Dermis blood vessel endothelial cell (primary cell): Measurements from ENCODE around the gene PRODH2. TPM values are rescaled to one million over a fixed set of nuclear protein-coding genes. Genes with fewer than 3 reads are reported as not detected.
A peak's percentile ranks its signal among the peaks of the same experiment; 100 is the strongest.
"Not testable (repeated sequence)": the region's sequence is repeated elsewhere in the genome, so short reads cannot be mapped to it uniquely, and the experiment has no call there.

Source experiments
- DNase-seq: peaks from one replicate; pipeline ENCODE4 v3.0.0; 2010
- total RNA-seq: library from RNA; depleted of rRNA; stranded (reverse); fragments of >200 nt; gene quantifications from 2 replicates; pipeline ENCODE4 v1.2.3, GENCODE V29; 2014

Gene PRODH2
- total RNA-seq, 1 donor from 2014 or later = not detected

DNA sequence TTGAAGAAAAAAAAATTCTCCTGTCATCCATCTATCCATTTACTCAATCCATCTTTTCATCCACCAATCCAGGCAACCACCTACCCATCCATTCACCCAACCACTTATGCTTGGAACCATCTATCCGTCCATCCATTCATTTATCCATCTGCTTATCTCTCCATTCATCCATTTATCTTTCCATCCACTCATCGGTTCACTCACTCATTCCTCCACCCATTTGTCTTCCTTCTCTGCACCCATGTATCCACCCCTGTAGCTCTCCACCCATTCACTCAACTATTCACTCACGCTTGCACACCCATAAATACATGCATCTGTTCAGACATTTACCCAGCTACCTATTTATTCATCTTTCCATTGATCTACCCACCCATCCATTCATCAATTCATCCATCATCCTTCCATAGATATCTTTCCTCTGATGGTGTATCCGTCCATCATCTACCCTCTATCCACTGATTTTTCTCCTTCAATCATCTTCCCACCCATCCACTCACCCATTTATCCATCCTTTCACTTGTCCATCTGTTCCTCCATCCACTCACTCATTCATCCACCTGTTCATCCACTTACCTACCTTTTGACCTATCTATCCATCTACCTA, 30.1 kb upstream of the PRODH2 start:
- no peak for DNase-seq

DNA sequence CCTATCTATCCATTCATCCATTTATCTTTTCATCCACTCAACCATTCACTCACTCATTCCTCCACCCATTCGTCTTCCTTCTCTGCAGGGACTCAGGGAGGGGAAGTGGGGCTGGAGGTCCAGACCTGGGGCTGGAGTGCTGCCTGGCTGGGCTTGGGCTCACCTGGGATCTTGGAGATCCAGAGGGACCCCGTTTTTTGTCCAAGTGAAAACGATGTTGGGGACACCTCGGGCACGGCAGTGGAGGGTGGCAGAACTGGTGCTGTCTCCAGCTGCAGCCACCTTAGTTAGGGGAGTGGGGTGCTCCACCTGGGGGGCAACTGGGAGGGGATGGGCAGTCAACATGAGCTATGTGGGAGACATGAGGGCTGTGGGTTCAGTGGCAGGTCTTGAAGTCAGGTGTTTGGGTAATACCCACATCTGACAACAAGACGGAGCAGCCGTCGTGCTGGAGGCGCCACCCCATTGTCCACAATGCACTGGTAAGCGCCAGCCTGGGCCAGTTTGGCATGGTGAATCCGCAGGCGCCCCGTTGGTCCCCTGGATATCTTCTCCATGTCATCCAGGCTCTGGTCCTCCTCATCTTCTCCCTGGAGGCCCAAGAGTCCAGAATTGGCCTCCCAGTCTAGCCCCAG, 29.4 kb upstream of the PRODH2 start:
- no peak for DNase-seq

DNA sequence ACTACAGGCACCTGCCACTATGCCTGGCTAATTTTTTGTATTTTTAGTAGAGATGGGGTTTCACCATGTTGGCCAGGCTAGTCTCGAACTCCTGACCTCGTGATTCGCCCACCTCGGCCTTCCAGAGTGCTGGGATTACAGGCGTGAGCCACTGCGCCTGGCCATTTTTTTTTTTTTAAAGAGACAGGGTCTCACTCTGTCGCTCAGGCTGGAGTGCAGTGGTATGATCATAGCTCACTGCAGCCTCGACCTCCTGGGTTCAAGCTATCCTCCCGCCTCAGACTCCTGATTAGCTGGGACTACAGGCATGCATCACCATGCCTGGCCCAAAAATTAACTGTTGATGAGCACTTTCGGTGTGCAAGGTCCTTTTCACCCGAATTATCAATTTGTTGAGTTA, 23.5 kb upstream of the PRODH2 start:
- DNase-seq = not testable (repeated sequence)

DNA sequence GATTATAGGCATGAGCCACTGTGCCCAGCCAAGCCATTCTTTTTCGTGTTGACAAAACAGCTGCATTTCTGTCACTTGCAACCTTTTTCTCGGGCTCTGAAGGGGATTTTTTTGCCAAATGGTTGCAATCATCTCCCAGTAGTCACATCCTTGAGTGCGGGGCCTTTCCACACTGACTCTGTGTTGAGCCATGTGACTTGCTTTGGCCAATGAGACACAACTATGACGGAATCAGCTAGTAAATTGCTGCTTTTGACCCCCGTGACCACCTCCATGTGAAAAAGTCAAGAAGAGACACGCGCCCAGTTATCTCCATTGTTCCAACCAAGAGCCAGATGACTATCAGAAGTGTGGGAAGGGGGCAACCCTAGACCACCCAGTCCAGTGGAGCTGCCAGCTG, 21.3 kb upstream of the PRODH2 start:
- no peak for DNase-seq

DNA sequence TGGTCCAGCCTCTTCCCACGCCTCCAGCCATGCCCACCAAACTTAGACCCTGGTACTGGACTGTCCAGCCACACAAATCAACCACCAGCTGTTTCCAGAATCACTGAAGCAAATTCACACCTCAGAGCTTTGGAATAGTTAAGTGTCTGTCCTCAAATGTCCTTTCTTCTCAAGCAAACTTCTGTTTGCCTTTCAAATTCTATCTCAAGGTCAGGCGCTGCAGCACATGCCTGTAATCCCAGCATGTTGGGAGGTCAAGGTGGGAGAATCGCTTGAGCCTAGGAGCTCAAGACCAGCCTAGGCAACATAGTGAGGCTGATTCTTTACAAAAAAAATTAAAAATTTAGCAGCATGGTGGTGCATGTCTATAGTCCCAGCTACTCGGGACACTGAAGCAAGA, 19.4 kb upstream of the PRODH2 start:
- no peak for DNase-seq

DNA sequence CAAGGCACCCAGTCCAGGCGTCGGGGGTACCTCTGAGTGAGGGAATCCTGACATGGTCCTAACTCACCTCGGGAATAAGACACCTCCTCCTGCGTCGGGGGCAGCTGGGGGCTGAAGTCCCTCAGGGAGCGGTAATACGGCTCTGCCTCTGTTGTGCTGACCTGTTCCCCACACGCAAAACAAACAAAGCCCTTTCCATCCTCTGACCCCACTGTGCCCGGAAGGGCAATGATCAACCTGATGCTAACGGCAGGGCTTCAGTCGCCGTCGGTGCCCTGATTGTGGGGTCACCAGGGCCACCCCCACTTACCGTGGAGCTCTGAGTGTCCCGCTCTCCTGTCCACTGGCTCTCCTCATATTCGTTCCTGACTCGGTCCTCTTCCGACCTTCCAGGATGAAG, 18.3 kb upstream of the PRODH2 start:
- DNase-seq = no peak

DNA sequence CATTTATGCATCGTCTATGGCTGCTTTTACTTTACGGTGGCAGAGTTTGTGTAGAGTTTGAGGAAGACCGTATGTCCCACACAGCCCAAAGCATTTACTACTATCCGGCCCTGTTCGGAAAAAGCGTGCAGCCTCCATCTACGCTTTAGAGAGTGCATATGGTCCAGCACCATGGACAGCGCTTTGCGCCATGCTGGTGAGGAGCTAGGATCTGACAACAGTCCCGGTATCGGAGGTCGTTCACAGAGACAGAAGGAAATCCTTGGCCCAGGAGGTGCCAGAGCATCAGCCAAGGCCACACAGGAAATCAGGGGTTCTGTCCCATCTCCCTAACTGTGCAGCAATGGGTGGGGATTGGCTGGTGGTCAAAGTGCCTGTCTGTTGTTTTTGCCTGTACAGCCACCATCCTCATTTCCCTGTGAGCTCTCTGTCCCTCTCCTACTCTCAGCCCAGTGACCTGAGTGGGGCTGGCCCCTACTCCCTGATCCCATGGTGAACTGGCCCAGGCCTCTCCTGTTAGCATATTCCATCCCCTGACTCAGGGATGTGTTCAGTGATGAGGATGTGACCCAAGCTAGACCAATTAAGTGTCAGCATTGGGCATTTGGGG, 16.2 kb upstream of the PRODH2 start:
- DNase-seq = peak; percentile 81

DNA sequence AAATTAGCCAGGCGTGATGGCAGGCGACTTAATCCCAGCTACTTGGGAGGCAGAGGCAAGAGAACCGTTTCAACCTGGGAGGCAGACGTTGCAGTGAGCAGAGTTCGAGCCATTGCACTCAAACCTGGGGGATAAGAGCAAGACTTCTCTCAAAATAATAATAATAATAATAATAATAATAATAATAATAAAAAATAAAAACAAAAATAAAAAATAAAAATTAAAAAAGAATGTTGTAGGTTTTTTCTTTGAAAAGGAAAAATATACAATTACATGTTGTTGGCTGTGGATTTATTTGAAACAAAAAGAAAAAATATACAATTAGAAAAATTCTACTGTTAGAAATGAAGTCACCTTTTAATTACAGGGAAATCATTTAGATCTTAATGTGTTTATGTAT, 11.5 kb upstream of the PRODH2 start:
- no peak for DNase-seq

DNA sequence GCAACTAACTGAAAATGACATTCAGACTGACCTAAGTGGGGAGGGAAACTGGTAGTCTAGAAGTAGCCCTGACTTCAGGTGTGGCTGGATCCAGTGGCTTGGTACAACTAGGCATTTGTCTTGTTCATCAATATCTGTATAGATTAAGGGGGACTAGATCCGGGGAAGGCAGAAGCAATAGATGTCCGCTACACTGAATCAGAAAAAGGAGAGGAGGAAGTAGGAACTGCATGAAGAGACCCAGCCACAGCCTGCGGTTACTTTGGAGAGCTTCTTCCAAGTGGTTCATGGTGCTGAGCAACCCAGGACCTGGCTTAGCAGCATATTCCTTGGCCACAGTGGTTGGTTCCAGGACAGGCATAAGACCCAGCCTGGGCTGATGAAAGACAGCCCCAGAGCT, 9.9 kb upstream of the PRODH2 start:
- no peak for DNase-seq

DNA sequence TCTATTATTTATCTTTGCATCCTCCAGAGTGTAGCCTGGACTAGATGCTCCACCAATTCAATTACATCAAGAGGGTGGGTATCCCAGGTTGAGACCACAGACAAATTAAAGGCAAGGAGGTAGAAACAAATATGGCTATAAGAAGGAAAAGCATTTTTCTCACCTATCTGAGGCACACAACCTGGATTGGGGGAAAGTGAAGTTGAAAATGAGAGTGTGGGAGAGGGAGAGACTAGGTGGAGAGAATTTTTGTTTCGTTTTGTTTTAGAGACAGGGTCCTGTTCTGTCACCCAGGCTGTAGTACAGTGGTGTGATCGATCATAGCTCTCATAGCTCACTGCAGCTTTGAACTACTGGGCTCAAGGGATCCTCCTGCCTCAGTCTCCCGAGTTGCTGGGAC, 5.8 kb upstream of the PRODH2 start:
- no peak for DNase-seq

DNA sequence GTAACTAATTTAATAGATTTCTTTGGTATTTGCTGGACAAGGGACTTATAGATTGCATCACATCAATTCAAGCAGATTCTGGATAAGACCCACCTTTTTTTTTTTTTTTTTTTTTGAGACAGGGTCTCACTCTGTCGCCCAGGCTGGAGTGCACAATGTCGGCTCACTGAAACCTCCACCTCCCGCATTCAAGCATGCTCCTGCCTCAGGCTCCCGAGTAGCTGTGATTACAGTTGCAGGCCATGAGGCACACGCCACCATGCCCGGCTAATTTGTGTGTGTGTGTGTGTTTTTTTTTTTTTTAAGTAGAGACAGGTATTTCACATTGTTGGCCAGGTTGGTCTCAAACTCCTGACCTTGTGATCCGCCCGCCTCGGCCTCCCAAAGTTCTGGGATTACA, 4.2 kb upstream of the PRODH2 start:
- DNase-seq = no peak

DNA sequence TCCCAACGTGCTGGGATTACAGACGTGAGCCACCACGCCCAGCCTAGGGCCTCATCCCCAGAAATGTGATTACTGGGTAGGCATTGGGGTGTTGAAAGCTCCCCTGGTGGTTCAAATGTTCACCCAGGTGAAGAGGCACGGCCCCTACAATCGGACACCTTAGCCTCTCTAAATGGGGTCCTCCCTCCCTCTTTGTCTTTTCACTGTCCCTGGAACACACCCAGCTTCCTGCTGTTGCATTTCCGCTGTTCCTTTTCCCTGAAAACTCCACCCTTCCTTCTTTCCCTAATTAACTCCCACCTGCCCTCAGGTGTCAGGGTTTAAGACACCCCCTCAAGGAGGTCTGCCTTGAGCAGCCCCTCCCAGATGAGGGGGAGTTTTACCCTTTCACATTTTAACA, 3.6 kb upstream of the PRODH2 start:
- no peak for DNase-seq

DNA sequence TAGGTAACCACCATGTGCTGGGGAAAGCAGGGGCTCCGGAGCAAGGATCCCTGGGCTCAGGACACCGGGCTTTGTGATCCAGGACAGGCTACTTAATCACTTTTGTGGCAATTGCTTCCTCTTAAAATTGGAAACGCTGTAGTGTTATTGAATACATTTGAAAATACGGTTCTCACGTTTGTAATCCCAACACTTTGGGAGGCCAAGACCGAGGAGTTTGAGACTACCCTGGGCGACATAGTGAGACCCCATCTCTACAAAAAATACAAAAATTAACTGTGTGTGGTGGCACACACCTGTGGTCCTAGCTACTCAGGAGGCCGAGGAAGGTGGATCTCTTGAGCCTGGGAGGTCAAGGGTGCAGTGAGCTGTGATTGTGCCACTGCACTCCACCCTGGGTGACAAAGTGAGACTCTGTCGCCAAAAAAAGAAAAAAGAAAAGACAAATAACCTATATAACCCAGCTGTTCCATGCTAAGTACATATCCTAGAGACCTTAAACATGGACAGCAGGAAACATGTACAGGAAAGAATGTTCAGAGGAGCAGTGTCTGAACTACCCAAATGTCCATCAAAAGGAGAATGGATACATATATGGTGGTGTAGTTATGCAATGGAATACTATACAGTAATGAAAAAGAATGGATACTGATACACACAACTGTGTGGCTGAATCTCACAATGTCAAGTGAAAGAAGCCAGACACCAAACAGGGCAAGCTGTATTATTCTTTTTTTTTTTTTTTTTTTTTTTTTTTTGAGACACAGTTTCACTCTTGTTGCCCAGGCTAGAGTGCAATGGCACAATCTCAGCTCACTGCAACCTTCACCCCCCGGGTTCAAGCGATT, 622 bp upstream of the PRODH2 start:
- DNase-seq = no peak

DNA sequence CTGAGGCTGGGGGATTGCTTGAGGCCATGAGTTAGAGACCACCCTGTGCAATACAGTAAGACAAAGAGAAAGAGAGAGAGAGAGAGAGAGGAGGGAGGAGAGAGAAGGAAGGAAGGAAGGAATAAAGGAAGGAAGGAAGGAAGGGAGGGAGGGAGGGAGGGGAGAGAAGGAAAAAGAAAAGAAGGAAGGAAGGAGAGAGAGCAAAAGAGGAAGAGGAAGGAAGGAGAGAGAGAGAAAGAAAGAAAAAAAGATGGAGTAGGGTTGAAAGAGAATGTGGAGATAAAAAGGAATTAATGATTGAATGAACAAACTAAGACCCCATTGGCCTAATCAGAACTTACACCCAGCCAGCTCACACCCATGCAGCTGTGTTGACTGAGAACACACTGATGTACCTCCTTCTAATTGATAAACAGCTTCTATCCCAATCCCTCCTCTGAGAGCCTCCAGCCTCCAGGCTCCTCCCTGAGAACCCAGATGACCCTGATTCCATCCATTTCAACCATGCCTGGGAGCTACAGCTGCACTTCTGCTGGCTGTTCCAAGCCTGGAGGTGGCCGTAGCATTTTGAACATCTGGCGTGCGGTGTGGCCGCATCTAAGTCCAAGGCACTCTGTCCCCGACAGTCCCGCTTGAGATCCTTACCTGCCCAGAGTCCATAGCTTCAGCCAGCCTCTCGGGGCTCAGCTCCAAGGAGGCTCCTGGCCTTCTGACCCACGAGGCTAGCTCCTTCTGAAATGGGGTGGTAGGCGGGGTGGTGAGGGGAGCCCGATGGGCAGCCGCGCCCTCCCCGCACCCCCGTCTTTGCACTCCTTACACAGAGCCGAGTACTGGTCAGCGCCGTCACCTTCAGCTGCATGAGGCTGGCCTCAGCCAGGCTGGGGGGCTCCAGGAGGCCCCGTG, 1.1 kb downstream of the PRODH2 start:
- DNase-seq = no peak

DNA sequence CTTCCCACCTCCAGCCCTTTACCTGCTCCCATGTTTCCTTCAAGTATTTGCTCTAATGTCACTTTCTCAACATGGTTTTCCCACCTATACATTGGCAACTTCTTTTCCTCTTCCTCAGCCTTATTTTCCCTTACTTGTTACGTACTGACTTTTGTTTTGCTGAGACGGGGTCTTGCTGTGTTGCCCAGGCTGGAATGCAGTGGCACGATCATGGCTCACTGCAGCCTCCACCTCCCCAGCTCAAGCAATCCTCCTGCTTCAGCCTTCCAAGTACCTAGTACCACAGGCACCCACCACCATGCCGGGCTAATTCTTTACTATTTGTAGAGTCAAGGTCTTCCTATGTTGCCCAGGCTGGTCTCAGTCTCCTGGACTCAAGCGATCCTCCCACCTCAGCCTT, 5.0 kb downstream of the PRODH2 start:
- no peak for DNase-seq

DNA sequence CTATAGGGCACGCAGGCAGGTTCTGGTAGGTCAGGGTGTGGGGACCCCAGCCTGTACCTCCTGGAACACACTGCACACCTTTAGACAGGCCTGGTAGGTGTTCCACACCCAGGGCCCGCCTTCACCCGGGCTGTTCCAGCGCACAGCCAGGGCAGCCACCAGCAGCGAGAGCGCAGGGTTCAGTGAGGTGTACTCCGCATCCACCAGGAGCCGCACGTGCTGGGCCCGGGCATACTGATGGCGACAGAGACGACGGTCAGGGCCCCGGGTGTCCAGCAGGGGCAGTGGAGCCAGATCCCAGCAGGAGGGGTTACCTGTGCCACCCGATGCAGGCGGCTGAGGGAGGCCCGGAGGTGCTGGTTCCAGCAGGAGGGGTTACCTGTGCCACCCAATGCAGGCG, 6.0 kb downstream of the PRODH2 start:
- DNase-seq = no peak

DNA sequence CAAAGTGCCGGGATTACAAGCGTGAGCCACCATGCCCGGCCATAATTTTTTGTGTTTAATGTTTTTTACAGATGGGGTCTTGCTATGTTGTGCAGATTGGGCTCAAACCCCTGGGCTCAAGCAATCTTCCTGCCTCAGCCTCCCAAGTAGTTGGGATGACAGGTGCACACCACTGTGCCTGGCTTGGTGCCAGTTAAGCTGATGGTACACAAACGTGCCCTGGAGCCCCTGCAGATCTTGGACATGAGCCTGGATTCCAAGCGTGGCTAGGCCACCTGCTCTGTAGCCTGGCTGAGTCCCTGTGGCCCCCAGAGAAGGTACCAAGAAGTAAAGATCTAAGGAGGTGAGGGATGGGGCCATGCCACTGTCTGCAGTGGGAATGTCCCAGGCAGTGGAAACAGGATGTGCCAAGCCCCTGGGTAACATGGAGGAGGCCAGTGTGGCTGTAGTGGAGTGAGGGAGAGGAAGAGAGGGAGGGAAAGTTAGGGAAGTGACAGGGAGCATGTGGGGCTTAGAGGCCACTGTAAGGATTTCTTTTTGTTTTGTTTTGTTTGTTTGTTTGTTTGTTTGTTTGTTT, 7.0 kb downstream of the PRODH2 start:
- no peak for DNase-seq

DNA sequence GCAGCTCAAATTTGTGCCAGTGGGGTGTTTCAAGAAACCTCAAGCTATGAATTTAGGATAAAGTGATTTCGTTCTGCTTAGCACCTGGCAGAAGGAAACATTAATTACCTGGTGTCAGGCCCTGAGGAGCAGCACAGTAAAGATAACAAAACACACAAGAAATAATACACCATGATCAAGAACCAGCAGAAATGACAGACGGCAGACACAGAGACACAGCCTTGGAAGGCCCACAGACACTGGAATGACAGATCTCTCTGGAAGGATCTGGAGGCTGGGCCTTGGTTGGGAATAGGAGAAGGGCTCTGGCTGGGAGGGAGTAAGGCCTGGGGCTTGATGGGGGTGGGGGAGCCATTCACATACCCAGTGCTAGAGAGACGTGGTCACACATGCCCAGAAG, 10.8 kb downstream of the PRODH2 start:
- DNase-seq = no peak

DNA sequence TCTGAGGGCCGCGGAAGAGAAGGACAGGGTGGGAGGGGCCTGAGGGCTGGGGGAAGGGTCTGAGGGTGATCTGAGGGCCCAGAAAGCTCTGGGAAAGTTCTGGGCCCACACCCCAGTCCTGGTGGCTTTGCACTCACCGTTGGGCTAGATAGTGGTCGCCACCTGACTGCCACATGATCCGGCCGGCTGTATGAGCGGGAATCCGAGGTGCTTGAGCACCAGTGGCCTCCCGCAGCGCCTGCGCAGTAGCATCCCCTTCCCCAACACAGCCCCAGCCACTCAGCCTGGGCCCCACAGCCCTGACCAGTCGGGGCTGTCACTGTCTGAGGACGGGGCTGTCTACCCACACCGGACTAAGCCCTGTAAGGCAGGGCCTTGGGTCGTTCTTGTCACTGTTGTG, 15.0 kb downstream of the PRODH2 start:
- no peak for DNase-seq

DNA sequence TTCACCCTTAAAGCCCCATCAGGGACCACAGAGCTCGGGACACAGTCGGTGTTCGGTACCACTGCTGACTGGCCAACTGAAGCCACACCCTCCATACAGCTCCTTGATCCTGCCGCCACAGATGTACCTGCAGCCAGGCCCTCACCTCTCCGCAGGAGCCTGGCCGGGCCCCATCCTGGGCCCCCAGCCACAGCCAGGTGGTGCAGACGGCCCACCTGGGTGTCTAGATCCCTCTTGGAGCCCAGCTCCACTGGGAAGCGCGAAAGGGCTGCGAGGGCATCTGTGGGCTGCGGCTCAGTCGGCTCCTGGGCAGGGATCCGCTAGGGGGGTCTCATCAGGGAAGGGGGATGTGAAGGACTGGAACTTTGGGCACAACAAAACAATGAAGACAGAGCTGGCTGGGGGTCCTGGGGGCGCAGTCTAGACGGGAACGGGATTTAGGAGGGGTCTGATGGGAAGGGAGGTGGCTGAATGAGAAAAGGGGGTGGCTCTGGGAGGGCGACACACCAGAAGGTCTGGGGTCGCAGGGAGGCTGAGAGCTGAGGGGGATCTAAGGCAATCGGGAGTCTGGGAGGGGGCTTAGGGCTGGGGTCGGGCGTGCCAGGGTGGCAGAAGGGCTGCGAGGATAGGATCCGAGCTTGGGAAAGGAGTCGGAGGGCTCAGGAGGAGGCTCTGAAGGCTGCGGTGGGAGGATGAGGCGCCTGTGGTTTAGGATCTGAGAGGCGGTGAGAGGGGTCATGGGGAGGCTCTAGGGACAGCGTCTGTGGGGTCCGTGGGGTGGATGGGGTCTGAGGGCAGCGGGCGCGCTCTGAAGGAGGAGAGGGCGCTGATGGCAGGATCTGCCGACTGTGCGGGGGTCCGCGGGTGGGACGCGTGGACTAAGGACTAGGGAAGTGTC, 15.8 kb downstream of the PRODH2 start:
- DNase-seq = no peak

DNA sequence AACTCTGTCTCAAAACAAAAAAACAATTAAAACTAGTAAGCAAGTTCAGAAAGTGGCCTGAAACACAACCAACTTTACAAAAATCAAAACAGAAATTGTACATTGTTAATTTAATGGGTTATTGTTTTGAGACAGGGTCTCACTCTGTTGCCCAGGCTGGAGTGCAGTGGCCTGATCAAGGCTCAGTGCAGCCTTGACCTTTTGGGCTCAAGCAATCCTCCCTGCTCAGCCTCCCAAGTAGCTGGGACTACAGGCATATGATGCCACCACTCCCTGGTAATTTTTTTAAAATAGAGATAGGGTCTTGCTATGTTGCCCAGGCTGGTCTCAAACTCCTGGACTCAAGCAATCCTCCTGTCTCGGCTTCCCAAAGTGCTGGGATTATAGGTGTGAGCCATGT, 17.1 kb downstream of the PRODH2 start:
- not testable (repeated sequence) for DNase-seq
